AG09319 (cell line): ENCODE results near the gene KLHL18.
"Not testable (repeated sequence)": the region's sequence is repeated elsewhere in the genome, so short reads cannot be mapped to it uniquely, and the experiment has no call there.

Experiments used
- DNase-seq: peaks from one replicate; pipeline ENCODE4 v3.0.0-alpha.2; 2010; ENCODE audit warnings: low read depth; ENCODE audit errors: extremely low read depth
- TF ChIP-seq, protein P1 (sequence below): IDR thresholded peaks from 2 replicates; pipeline ENCODE4 v1.5.1; 2011; ENCODE audit warnings: low read depth, mild to moderate bottlenecking, inconsistent platforms, low read length, moderate library complexity

Gene KLHL18

GRCh38 chr3:47355010-47355409 is 72.3 kb downstream of the KLHL18 start:
- no peak for DNase-seq
- TF ChIP-seq, protein P1, sequence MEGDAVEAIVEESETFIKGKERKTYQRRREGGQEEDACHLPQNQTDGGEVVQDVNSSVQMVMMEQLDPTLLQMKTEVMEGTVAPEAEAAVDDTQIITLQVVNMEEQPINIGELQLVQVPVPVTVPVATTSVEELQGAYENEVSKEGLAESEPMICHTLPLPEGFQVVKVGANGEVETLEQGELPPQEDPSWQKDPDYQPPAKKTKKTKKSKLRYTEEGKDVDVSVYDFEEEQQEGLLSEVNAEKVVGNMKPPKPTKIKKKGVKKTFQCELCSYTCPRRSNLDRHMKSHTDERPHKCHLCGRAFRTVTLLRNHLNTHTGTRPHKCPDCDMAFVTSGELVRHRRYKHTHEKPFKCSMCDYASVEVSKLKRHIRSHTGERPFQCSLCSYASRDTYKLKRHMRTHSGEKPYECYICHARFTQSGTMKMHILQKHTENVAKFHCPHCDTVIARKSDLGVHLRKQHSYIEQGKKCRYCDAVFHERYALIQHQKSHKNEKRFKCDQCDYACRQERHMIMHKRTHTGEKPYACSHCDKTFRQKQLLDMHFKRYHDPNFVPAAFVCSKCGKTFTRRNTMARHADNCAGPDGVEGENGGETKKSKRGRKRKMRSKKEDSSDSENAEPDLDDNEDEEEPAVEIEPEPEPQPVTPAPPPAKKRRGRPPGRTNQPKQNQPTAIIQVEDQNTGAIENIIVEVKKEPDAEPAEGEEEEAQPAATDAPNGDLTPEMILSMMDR: no peak

DNA sequence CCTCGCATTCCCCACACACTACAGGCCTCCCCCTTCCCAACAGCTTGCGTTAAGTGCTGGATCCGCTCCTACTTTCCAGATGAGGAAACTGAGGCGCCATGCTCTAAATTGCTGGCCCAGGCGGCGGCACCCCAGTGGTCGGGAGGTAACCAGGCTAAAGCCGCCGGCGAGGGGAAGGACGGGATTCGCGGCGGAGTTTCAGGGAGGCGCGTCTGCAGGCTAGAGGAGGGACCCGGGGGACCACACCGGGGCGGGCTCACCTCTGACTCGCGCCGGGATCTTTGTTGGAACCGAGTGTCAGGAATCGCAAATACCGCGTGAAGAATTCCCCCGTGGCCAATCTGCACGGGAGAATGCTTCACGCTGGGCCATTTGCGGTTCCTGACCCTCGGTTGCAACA is 73.5 kb downstream of the KLHL18 start:
- TF ChIP-seq, protein P1: no peak
- DNase-seq: no peak

- TF ChIP-seq, protein P1: no peak
- DNase-seq: no peak
Measured at GRCh38 chr3:47359323-47359722, 76.6 kb downstream of the KLHL18 start.

- not testable (repeated sequence) for DNase-seq
Measured at GRCh38 chr3:47360110-47360517, 77.4 kb downstream of the KLHL18 start.

- TF ChIP-seq, protein P1: no peak
- no peak for DNase-seq
Measured at GRCh38 chr3:47362701-47363100, 80.0 kb downstream of the KLHL18 start.

DNA sequence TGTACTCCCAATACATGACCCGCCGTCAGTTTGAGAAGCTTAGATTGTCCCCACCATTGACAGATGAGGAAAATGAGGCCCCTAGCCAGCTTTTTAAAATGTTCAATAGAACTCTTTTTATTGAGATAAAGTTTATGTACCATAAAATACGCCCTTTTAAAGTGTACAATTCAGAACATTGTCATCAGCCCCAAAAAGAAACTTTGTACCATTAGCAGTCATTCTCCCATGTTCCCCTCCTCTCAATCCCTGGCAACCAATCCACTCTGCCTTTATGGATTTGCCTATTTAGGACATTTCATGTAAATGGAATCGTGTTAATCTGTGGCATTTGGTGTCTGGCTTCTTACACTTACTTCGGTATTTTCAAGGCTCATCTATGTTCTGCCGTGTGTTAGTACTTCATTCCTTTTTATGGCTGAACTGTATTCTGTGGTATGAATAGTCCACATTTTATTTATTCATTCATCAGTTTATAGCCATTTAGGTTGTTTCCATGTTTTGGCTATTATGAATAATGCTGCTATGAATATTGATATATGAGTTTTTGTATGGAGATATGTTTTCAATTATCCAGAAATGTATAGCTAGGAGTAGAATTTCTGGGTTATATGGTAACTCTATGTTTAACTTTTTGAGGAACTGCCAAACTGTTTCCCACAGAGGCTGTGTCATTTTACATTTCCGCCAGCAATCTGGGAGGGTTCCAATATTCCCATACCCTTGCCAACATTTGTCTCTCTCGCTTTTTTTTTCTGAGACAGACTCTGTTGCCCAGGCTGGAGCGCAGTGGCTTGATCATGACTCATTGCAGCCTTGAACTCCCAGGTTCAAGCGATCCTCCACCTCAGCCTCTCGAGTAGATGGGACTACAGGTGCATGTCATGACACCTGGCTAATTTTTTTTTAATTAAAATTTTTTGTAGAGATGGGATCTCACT is 82.7 kb downstream of the KLHL18 start:
- TF ChIP-seq, protein P1: no peak
- no peak for DNase-seq

- no peak for DNase-seq
- TF ChIP-seq, protein P1: no peak
Measured at GRCh38 chr3:47366833-47367232, 84.1 kb downstream of the KLHL18 start.
